Breast epithelium (tissue), 4 donors: ENCODE measurements around the gene DGAT2. TPM values are rescaled to one million over a fixed set of nuclear protein-coding genes. Genes with fewer than 3 reads are reported as not detected.
"Not testable (repeated sequence)": the region's sequence is repeated elsewhere in the genome, so short reads cannot be mapped to it uniquely, and the experiment has no call there.

Experiments
- DNase-seq, 2 donors: peaks; one replicate each; pipeline ENCODE4 v3.0.0-alpha.2; 2019; ENCODE audit warnings: low spot score in 2 of 2
- H3K27ac ChIP-seq, 2 donors: fragments of 200-600 bp; sonication (generic) in 1 of 2; one replicate each; pipeline ENCODE4 v1.5.1; 2016 to 2019; ENCODE audit warnings: mild to moderate bottlenecking in 1 of 2
- H3K27me3 ChIP-seq, 2 donors: fragments of 200-600 bp; sonication (generic) in 1 of 2; one replicate each; pipeline versions ENCODE4 v1.5.1 to v1.6.0; 2017 to 2019; ENCODE audit warnings: control low read depth in 1 of 2, mild to moderate bottlenecking in 1 of 2
- H3K36me3 ChIP-seq: fragments of 200-600 bp; one replicate; pipeline ENCODE4 v1.5.1; 2019
- H3K4me1 ChIP-seq, 2 donors: fragments of 200-600 bp; sonication (generic); one replicate each; pipeline ENCODE4 v1.5.1; 2016 to 2019; ENCODE audit warnings: control low read depth in 1 of 2
- H3K4me3 ChIP-seq, 3 donors: fragments of 200-600 bp; sonication (generic); 1 replicate in 2 of 3; 2 replicates in 1 of 3; pipeline ENCODE4 v1.5.1; 2016 to 2019; ENCODE audit warnings: mild to moderate bottlenecking in 3 of 3, moderate library complexity in 2 of 3
- H3K9me3 ChIP-seq, 2 donors: fragments of 200-600 bp; sonication (generic) in 1 of 2; one replicate each; pipeline ENCODE4 v1.5.1; 2016 to 2019; ENCODE audit warnings: control low read depth in 1 of 2
- CTCF ChIP-seq, 3 donors: fragments of 450-650 bp; IDR thresholded peaks; one replicate each; pipeline ENCODE4 v1.5.1; 2016 to 2017; ENCODE audit warnings: antibody characterized with exemption in 3 of 3, mild to moderate bottlenecking in 3 of 3, moderate library complexity in 3 of 3
- POLR2A ChIP-seq: fragments of 450-650 bp; IDR thresholded peaks from one replicate; pipeline ENCODE4 v1.6.1; 2016; ENCODE audit warnings: antibody characterized with exemption, mild to moderate bottlenecking, moderate library complexity
- POLR2AphosphoS5 ChIP-seq, 3 donors: sonication (generic); formaldehyde crosslinking; IDR thresholded peaks; one replicate each; pipeline ENCODE4 v1.6.1; 2017; ENCODE audit warnings: antibody characterized with exemption in 3 of 3
- intact Hi-C: fragments of 100-400 bp; cut with DNase I; formaldehyde crosslinking; loops from one replicate; pipeline ENCODE4 v1.15.1; 2023; ENCODE audit warnings: low total_unique reads
- total RNA-seq, 3 donors: library from RNA; depleted of rRNA; stranded (reverse); fragments of >200 nt; gene quantifications; one replicate each; pipeline ENCODE4 v1.1.0, GENCODE V29; 2016

Gene DGAT2
- total RNA-seq, 3 donors from 2014 or later = 26.2 to 134 (median 36.1) TPM

- H3K27ac ChIP-seq = no peak overlapping the region
- no peak for DNase-seq
- intact Hi-C loops = no loop called here
- H3K9me3 ChIP-seq = no peaks in the 10 kb centered on the region
- H3K4me3 ChIP-seq = no peak overlapping the region
- H3K27me3 ChIP-seq = no peaks in the 10 kb centered on the region
- TF ChIP-seq CTCF (IDR thresholded peaks at IDR 0.05) = no peak
- peaks cover 0 to 3% of the 10 kb centered on the region in 2 donors for H3K4me1 ChIP-seq
- no peaks in the 10 kb centered on the region for H3K36me3 ChIP-seq
These were observed 35.0 kb upstream of the DGAT2 start for GRCh38 chr11:75733431-75734107.

GRCh38 chr11:75734491-75735180 is 33.9 kb upstream of the DGAT2 start:
- no peak for DNase-seq
- Histone ChIP-seq H3K27ac (no peak overlapping the region), H3K36me3 (no peaks in the 10 kb centered on the region), H3K27me3 (no peaks in the 10 kb centered on the region), H3K9me3 (no peaks in the 10 kb centered on the region), H3K4me1 (peaks cover 0 to 3% of the 10 kb centered on the region in 2 donors), H3K4me3 (no peak overlapping the region)
- intact Hi-C loops = no loop called here
- TF ChIP-seq POLR2AphosphoS5 (IDR thresholded peaks at IDR 0.05) (no peak), POLR2A (no peak), CTCF (IDR thresholded peaks at IDR 0.05) (no peak)

GRCh38 chr11:75735181-75735845 is 33.3 kb upstream of the DGAT2 start:
- no peak for TF ChIP-seq CTCF (IDR thresholded peaks at IDR 0.05)
- TF ChIP-seq POLR2A = no peak
- H3K9me3 ChIP-seq = no peaks in the 10 kb centered on the region
- no peaks in the 10 kb centered on the region for H3K27me3 ChIP-seq
- no peak overlapping the region for H3K4me3 ChIP-seq
- no peak for DNase-seq
- H3K36me3 ChIP-seq = no peaks in the 10 kb centered on the region
- peaks cover 0 to 3% of the 10 kb centered on the region in 2 donors for H3K4me1 ChIP-seq
- intact Hi-C loops = no loop called here
- no peak overlapping the region for H3K27ac ChIP-seq

GRCh38 chr11:75737314-75737713 is 31.3 kb upstream of the DGAT2 start:
- Histone ChIP-seq H3K4me1 (peaks cover 0 to 3% of the 10 kb centered on the region in 2 donors), H3K27ac (no peak overlapping the region), H3K9me3 (no peaks in the 10 kb centered on the region), H3K4me3 (no peak overlapping the region), H3K27me3 (no peaks in the 10 kb centered on the region), H3K36me3 (no peaks in the 10 kb centered on the region)
- no peak for DNase-seq
- intact Hi-C loops = no loop called here
- no peak for TF ChIP-seq POLR2AphosphoS5 (IDR thresholded peaks at IDR 0.05)

GRCh38 chr11:75740681-75741080 is 27.9 kb upstream of the DGAT2 start:
- H3K9me3 ChIP-seq = no peaks in the 10 kb centered on the region
- intact Hi-C loops = no loop called here
- H3K4me3 ChIP-seq = no peak overlapping the region
- no peaks in the 10 kb centered on the region for H3K27me3 ChIP-seq
- no peaks in the 10 kb centered on the region for H3K36me3 ChIP-seq
- DNase-seq = no peak
- no peak overlapping the region for H3K27ac ChIP-seq
- H3K4me1 ChIP-seq = no peaks in the 10 kb centered on the region
- no peak for TF ChIP-seq CTCF (IDR thresholded peaks at IDR 0.05)
- TF ChIP-seq POLR2AphosphoS5 (IDR thresholded peaks at IDR 0.05) = no peak
- TF ChIP-seq POLR2A = no peak

GRCh38 chr11:75743159-75743558 is 25.4 kb upstream of the DGAT2 start:
- H3K4me1 ChIP-seq, H3K27ac ChIP-seq, H3K27me3 ChIP-seq, H3K9me3 ChIP-seq, H3K4me3 ChIP-seq, intact Hi-C loops, DNase-seq, H3K36me3 ChIP-seq: not testable (repeated sequence)
